Activated naive CD8-positive, alpha-beta T cell treated with anti-CD3 and anti-CD28 coated beads, Interleukin-2, amount 50 U/mL, for 24 hours (primary cell): ENCODE measurements around the gene GRIP2.
A peak's percentile ranks its signal among the peaks of the same experiment; 100 is the strongest.

Experiments used
- ATAC-seq: fragments of 150-1000 bp; cut with Tn5 transposase; one replicate; pipeline ENCODE4 v1.10.0; 2021
- DNase-seq: peaks from one replicate; pipeline ENCODE4 v3.0.0; 2021
- H3K27ac Mint-ChIP-seq: one replicate; pipeline ENCODE4 v1.8.0; 2021; ENCODE audit warnings: mild to moderate bottlenecking, mixed read lengths
- H3K27me3 Mint-ChIP-seq: one replicate; pipeline ENCODE4 v1.8.0; 2021; ENCODE audit warnings: mixed read lengths
- H3K36me3 Mint-ChIP-seq: one replicate; pipeline ENCODE4 v1.8.0; 2021; ENCODE audit warnings: low read depth, mixed read lengths
- H3K4me1 Mint-ChIP-seq: one replicate; pipeline ENCODE4 v1.8.0; 2021; ENCODE audit warnings: mixed read lengths
- H3K4me3 Mint-ChIP-seq: one replicate; pipeline ENCODE4 v1.8.0; 2021; ENCODE audit warnings: mild to moderate bottlenecking, moderate library complexity, mixed read lengths
- H3K9me3 Mint-ChIP-seq: one replicate; pipeline ENCODE4 v1.8.0; 2021; ENCODE audit warnings: mixed read lengths

The GRIP2 gene

DNA sequence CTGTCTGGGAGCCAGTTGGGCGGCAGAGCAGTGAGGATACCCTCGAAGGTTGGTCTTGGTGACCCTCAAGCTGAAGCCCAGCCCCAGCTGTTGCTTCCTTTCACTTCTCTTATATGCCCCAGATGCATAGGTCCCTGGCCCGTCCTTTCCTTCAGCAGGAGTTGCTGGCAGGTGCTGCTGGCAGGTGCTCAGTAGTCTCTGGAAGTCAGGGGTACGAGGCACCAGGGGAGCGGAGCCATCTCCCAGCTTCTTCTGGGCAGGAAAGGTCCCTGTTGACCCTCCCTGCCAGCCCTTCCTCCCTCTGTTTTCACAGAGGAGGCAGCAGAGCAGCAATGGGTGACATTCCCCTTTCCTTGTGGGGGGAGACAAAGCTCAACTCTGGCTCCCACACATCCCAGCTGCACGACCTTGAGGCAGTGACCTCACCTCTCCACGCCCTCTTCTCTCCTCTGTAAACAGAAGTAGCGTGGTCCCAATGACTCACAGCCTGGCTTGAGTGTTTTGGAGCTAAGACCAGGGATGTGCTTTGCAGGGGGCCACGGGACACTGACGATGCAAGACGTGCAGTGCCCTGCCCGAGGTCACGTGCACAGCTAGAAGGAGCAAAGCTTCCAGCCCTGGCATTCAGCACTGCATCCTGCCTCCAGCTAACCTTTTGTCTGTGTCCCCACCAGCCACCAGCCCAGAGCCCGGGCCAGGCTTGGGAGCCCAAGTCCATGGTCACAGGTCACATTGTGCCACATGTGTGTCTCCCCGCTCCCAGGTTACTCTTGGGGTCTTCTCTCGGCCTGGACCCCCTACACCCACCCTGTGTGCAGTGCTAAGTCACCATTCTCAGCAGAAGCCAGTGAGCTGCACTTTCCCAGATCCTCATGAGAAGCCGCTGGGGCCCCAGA lies 88.0 kb downstream of the GRIP2 start:
- H3K9me3 Mint-ChIP-seq, result no peaks in the 10 kb centered on the region
- H3K27me3 Mint-ChIP-seq, result no peaks in the 10 kb centered on the region
- H3K4me1 Mint-ChIP-seq, result peaks cover 2% of the 10 kb centered on the region
- ATAC-seq (no peak), DNase-seq (no peak)
- H3K36me3 Mint-ChIP-seq, result peaks cover 41% of the 10 kb centered on the region
- no peak overlapping the region for H3K27ac Mint-ChIP-seq
- no peak overlapping the region for H3K4me3 Mint-ChIP-seq

GRCh38 chr3:14450922-14451606 lies 89.1 kb downstream of the GRIP2 start:
- Mint-ChIP-seq H3K36me3 (peaks cover 50% of the 10 kb centered on the region), H3K27me3 (no peaks in the 10 kb centered on the region), H3K9me3 (no peaks in the 10 kb centered on the region), H3K4me3 (no peak overlapping the region), H3K27ac (peak overlapping the region; percentile 8), H3K4me1 (peaks cover 2% of the 10 kb centered on the region)
- ATAC-seq, result no peak
- DNase-seq, result no peak

- no peaks in the 10 kb centered on the region for H3K27me3 Mint-ChIP-seq
- peaks cover 2% of the 10 kb centered on the region for H3K4me1 Mint-ChIP-seq
- DNase-seq, result no peak
- H3K36me3 Mint-ChIP-seq, result peaks cover 55% of the 10 kb centered on the region
- no peak overlapping the region for H3K4me3 Mint-ChIP-seq
- H3K27ac Mint-ChIP-seq, result no peak overlapping the region
- H3K9me3 Mint-ChIP-seq, result no peaks in the 10 kb centered on the region
- ATAC-seq, result no peak
Measured at GRCh38 chr3:14450506-14450905, 89.6 kb downstream of the GRIP2 start.

- no peaks in the 10 kb centered on the region for H3K9me3 Mint-ChIP-seq
- peaks cover 2% of the 10 kb centered on the region for H3K4me1 Mint-ChIP-seq
- ATAC-seq, result peak; percentile 42
- H3K4me3 Mint-ChIP-seq, result no peak overlapping the region
- no peak for DNase-seq
- H3K27me3 Mint-ChIP-seq, result no peaks in the 10 kb centered on the region
- peak overlapping the region; percentile 2 for H3K27ac Mint-ChIP-seq
- peaks cover 56% of the 10 kb centered on the region for H3K36me3 Mint-ChIP-seq
Measured at GRCh38 chr3:14448756-14449727, 91.1 kb downstream of the GRIP2 start.

- H3K4me1 Mint-ChIP-seq, result peaks cover 2% of the 10 kb centered on the region
- H3K9me3 Mint-ChIP-seq, result no peaks in the 10 kb centered on the region
- H3K4me3 Mint-ChIP-seq, result no peak overlapping the region
- H3K36me3 Mint-ChIP-seq, result peaks cover 55% of the 10 kb centered on the region
- ATAC-seq (no peak), DNase-seq (no peak)
- H3K27me3 Mint-ChIP-seq, result no peaks in the 10 kb centered on the region
- no peak overlapping the region for H3K27ac Mint-ChIP-seq
Measured at GRCh38 chr3:14448063-14448462, 92.1 kb downstream of the GRIP2 start.

DNA sequence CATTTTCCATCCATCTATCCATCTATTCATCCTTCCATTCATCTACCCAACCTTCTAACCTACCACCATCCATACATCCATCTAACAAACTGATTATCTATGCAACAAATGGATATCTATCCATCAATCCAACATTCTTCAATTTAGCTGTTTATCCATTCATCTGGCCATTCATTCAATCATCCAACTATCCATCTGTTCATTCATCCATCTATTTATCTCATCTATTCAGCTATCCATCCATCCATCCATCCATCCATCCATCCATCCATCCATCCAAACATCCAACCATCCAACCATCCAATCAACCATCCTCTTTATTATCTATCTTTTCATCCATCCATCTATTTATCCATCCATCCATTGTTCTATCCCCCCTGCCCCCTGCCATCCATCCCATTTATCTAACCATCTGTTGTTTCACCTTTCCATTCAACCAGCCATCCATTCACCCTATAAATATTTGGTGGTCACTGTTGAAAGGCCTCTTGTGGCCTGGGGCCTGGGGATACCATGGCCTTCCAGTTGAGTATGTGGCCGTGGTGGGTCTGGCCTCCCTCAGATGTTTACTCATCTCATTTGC lies 93.1 kb downstream of the GRIP2 start:
- Mint-ChIP-seq H3K9me3 (no peaks in the 10 kb centered on the region), H3K27me3 (no peaks in the 10 kb centered on the region), H3K36me3 (peaks cover 53% of the 10 kb centered on the region), H3K27ac (no peak overlapping the region), H3K4me3 (no peak overlapping the region), H3K4me1 (peaks cover 2% of the 10 kb centered on the region)
- DNase-seq (no peak), ATAC-seq (no peak)

GRCh38 chr3:14445773-14446172 lies 94.4 kb downstream of the GRIP2 start:
- Mint-ChIP-seq H3K27ac (no peak overlapping the region), H3K4me1 (peaks cover 2% of the 10 kb centered on the region), H3K27me3 (no peaks in the 10 kb centered on the region), H3K4me3 (no peak overlapping the region), H3K36me3 (peaks cover 46% of the 10 kb centered on the region), H3K9me3 (no peaks in the 10 kb centered on the region)
- DNase-seq (no peak), ATAC-seq (no peak)

- H3K9me3 Mint-ChIP-seq, result no peaks in the 10 kb centered on the region
- no peak for DNase-seq
- peaks cover 45% of the 10 kb centered on the region for H3K36me3 Mint-ChIP-seq
- peaks cover 13% of the 10 kb centered on the region for H3K4me1 Mint-ChIP-seq
- no peak for ATAC-seq
- no peaks in the 10 kb centered on the region for H3K27me3 Mint-ChIP-seq
- H3K4me3 Mint-ChIP-seq, result no peak overlapping the region
- peak overlapping the region; percentile 18 for H3K27ac Mint-ChIP-seq
Measured at GRCh38 chr3:14444380-14444779, 95.8 kb downstream of the GRIP2 start.

GRCh38 chr3:14441920-14442300 lies 98.2 kb downstream of the GRIP2 start:
- Mint-ChIP-seq H3K36me3 (peaks cover 23% of the 10 kb centered on the region), H3K9me3 (no peaks in the 10 kb centered on the region), H3K4me1 (peaks cover 20% of the 10 kb centered on the region), H3K4me3 (no peak overlapping the region), H3K27me3 (no peaks in the 10 kb centered on the region), H3K27ac (no peak overlapping the region)
- no peak for DNase-seq
- no peak for ATAC-seq

DNA sequence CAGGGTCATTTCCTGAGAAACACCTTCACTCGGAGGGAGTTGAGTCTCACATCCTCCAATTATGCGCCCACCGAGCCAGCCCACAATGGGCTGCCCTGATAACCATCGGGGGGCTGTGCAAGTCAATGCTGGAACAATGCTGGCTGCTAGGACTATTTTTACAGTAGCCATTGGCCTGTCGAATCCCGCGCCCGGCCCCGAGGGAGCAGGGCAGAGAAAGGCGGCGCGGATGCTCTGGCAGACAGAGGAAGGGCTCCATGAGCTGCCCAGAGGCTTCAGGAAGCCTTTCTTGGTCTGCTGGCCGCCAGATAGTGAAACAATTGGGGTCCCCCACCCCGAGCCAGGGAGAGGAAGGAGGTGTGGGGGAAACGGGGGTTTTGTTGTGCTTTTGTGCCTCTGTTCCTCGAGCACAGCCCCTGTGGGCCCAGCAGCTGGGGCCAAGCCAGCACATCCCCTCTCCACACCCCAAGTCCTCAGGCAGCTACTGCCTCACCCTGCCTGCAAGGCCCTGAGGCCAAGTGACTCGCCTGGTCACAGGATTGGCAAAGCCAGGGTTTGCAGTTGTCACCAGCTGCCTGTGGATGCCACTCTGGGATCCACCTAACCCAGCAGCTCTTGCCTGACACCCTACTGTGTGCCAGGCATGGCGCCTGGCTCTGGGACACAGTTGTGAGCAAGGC lies 98.8 kb downstream of the GRIP2 start:
- Mint-ChIP-seq H3K4me3 (no peak overlapping the region), H3K36me3 (peaks cover 19% of the 10 kb centered on the region), H3K4me1 (peaks cover 23% of the 10 kb centered on the region), H3K9me3 (no peaks in the 10 kb centered on the region), H3K27me3 (no peaks in the 10 kb centered on the region), H3K27ac (no peak overlapping the region)
- no peak for DNase-seq
- no peak for ATAC-seq

GRCh38 chr3:14440531-14441239 lies 99.5 kb downstream of the GRIP2 start:
- ATAC-seq (no peak), DNase-seq (no peak)
- Mint-ChIP-seq H3K4me1 (peaks cover 25% of the 10 kb centered on the region), H3K27me3 (no peaks in the 10 kb centered on the region), H3K36me3 (peaks cover 12% of the 10 kb centered on the region), H3K4me3 (no peak overlapping the region), H3K27ac (peak overlapping the region; percentile 39), H3K9me3 (no peaks in the 10 kb centered on the region)

DNA sequence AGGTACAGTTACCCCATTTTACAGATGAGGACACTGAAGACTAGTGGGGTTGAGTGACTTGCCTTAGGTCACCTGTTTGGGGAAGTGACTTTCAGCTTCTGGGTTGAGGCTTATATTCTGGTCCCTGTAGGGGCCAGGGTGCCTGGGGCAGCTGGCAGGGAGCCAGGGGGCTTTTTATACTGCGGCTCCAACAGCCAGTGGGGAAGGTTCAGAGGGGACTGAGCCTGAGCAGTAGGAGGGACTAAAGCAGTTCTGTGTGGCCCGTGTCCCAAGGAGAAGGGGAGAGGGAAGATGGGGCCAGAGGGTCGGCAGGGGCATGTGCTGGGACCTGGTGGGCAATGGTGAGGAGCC lies 100.0 kb downstream of the GRIP2 start:
- ATAC-seq, result no peak
- Mint-ChIP-seq H3K36me3 (peaks cover 8% of the 10 kb centered on the region), H3K4me3 (no peak overlapping the region), H3K27me3 (no peaks in the 10 kb centered on the region), H3K4me1 (peaks cover 30% of the 10 kb centered on the region), H3K27ac (peak overlapping the region; percentile 39), H3K9me3 (no peaks in the 10 kb centered on the region)
- no peak for DNase-seq

GRCh38 chr3:14439501-14440167 lies 100.5 kb downstream of the GRIP2 start:
- Mint-ChIP-seq H3K27ac (no peak overlapping the region), H3K9me3 (no peaks in the 10 kb centered on the region), H3K4me1 (peaks cover 35% of the 10 kb centered on the region), H3K27me3 (no peaks in the 10 kb centered on the region), H3K4me3 (no peak overlapping the region), H3K36me3 (peaks cover 10% of the 10 kb centered on the region)
- DNase-seq (no peak), ATAC-seq (no peak)
